GM21367 (cell line): ENCODE results near the gene USP10.

Experiments
- ATAC-seq: cut with Tn5 transposase; IDR thresholded peaks from one replicate; pipeline ENCODE4 v1.9.1; 2021; ENCODE audit not compliant: unreplicated experiment

The USP10 gene

DNA sequence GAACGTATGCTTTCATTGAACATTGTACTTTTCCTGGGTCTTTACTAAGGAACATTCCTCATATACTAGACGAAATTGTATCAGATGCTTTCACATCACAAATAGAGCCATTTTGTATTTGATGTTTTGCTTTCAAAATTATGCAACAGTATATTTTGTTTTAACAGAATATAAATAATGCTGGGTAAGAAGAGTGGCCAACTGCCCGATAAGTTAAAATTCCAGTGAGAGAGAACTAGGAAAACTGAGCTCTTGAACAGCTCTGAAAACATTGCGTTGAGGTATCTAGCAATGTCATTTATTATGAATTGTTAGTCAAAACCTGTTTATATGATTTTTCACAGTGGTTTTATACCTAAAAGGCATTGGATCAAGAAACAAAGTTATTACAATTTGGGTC is 50.8 kb downstream of the USP10 start:
- ATAC-seq, result no peak

DNA sequence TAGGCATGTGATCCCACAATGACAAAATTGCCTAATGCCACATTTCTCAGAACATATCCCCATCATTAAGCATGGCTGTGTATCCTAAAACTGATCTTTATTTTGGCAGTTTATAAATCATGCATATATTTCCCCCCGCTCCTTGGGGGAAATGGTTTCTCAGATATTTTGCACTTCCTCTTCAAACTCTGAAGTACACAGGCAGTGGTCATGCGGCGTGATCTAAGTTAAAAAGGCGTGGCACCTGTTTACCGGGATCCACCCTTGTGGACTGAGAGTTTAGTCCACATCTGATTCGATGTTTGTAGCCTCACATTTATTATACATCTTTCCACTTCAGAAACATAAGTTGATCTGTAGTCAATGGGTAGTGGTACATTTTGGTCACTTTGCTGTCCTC is 51.4 kb downstream of the USP10 start:
- no peak for ATAC-seq

DNA sequence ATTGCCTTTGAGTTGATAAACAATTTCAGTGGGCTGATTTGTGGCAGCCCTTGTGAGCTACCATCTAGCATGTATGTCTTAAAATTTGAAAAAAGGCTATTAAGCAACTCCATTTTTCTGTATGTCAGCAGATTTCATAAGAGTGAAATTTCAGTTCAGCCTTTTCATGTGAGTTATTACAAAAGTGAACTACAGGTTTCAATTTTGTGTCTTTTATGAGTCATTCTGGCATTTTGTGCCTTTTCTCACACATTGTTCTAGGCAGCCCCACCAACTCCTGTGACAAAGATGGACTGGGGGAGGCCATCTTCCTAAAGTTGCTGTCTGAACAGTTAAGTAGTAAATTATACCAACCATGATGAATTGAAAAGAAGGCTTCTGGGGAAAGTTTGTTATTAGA is 52.1 kb downstream of the USP10 start:
- ATAC-seq, result no peak

DNA sequence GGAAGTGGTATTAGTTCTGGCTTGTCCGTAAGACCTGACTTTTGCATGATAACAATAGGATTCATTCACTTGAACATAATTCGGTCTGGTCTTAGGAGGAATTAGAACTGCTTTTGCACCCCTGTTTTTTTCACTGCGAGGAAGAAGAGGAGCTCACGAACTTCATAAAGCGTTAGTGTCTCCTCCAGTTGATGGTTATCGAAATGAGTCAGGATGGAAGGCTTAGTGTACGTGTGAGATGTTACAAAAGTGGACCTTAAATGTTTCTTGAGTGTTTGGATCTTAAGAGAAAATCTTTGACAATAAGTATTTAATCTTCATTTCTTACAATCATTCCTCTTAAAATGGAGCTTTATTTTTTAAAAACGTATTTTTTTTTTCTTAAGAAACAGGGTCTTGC is 52.8 kb downstream of the USP10 start:
- no peak for ATAC-seq

DNA sequence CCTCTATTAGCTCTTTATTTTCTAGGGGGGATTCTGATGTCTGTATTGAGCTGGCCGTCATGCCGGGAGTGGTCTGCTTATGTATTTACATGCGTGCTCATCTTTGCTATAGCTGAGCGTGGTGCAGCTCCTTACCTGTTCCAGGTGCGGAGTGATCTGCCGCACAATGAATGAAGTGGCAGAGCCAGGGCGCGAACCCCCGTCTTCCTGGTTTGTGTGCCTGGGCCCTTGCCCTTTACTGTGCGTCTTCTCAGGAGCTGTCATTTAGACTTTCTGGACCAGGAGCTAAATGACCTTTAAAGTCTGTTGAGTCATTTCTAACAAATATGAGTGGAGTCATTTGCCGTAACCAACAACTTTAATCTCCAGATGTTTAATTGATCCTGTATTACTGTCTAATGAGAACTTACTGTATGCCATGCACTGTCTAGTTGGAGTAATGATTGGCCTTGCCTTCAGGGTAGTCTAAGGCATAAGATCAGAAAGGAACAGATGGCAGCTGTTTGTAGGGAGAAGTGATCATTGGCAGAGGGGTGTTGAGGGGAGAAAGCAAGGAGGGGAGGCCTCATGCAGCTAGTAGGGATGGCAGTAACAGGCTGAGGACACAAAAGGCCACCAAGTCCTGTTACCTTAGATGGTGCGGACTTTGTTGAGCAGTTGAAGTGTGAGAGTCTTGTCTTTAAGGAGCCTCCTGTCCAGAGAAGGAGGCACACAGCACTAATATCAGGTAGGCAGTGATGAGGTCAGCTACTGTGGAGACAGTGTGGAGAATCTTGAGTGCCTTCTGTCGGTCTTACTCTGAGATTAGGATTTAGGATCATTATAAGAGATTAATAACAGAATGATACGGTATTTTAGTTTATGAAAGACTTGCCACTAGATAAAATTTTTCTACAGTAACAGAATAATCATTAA is 53.9 kb downstream of the USP10 start:
- no peak for ATAC-seq

DNA sequence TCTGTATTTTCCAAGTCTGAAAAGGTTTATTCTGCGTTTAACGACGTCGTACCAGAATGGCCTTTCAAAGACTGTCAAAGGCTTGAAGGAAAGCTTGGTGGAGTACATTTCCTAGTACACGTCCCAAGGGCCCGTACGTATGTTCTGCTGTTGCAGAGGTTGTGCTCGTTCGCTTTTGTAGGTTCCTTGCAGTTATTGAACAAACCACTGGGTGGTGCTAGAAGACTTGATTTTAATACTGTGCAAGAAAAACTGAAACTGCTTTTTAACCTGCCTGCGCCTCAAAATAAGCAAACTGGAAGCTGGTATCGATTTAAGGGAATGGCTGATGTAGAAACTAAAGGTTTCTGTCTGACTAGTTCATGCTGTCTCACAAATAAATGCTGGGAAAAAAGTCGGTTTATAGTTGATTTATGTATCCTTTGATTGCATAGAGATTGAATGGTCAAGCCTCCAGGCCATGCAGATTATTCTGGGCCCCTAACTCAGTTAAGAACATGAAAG is 54.6 kb downstream of the USP10 start:
- ATAC-seq, result no peak

DNA sequence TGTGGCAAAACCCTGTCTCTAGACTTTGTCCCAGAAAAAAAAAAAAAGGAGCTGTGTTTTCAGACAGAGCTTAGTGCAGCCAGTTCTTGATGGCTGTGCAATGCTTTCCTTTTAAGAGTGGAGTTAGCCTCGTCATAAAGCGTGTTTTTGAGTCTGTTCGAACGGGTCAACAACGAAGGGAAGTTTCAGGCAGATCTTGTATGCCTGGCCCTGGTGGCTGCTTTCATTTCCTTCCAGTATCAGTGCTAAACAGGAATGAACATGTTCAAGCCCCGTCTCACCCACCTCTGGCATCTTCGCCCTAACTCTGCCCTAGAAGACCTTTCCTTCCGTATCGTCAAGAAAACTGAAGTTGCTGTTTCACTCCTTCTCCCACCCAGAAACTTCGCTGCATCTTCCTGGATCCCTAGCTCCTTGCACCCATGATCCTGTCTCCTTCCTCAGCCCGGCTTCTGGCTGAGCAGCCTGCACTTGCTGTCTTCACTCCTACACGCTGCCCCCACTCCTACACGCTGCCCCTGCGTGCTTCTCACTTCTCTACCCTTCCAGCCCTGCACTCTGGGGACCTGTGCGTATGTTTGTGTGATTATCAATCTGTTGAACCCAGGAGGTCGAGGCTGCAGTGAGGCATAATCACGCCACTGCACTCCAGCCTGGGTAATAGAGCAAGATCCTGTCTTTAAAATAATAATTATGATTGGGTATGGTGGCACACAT is 55.3 kb downstream of the USP10 start:
- no peak for ATAC-seq

DNA sequence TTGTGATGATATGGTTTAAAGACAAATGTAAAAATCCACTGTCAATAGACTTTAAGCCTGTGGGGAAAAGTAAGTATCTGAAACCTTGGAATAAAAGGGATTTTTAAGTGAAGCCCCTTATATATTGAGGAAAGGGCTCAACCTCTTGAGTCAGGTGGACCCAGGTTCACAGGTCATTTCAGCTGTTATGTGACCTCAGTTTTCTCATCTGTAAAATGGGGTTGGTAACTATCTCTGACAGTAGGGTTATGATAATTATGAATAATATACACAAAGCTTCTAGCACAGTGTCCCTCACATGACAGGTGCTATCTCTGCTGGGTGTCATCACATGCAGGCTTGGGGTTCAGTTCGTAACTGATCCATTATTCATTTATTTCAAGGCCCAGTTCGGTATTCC is 57.0 kb downstream of the USP10 start:
- no peak for ATAC-seq

DNA sequence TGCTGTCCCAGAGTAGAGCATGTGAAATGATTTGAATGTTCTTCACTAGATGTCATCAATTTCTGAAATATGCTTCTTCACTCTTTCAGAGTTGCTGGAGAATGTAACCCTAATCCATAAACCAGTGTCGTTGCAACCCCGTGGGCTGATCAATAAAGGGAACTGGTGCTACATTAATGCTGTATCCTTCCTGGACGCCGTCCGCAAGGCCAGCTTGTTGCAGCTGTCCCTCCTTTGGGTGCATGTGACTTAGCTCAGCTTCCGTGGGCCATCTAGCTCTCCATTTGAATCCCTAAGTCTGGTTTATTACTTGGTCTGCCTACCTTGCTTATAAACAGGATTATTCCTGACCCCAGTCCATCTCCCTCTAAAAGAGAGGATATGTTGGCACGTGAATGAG is 58.8 kb downstream of the USP10 start:
- ATAC-seq, result no peak

DNA sequence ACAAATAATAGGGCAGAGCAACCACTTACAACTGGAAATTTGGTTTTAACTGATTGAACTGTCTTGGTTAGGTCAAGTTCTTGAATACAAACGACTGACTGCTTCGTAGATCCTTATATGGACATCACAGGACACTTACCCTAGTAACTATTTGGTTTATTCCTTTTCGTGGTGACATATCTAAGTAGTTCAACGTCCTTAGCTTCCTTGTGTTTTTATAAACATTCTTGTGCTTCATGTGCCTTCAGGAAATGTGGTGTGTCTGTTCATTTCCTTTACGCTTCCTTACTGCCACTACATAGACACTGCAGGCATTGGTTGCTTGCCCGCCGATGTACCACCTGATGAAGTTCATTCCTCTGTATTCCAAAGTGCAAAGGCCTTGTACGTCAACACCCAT is 59.3 kb downstream of the USP10 start:
- no peak for ATAC-seq

DNA sequence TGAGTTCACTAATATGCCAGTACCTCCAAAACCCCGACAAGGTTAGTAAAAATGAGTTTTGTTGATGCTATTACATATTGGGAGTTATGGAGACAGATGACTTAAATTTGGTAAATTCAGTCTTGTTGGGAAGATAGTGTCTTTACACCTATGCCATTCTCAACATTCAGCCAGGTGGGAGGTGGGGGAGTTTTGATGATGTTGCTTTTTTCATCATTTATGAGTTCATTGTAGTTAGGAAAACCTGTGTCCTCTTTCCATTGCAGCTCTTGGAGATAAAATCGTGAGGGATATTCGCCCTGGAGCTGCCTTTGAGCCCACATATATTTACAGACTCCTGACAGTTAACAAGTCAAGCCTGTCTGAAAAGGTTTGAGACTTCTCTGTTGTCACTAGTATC is 60.1 kb downstream of the USP10 start:
- no peak for ATAC-seq

DNA sequence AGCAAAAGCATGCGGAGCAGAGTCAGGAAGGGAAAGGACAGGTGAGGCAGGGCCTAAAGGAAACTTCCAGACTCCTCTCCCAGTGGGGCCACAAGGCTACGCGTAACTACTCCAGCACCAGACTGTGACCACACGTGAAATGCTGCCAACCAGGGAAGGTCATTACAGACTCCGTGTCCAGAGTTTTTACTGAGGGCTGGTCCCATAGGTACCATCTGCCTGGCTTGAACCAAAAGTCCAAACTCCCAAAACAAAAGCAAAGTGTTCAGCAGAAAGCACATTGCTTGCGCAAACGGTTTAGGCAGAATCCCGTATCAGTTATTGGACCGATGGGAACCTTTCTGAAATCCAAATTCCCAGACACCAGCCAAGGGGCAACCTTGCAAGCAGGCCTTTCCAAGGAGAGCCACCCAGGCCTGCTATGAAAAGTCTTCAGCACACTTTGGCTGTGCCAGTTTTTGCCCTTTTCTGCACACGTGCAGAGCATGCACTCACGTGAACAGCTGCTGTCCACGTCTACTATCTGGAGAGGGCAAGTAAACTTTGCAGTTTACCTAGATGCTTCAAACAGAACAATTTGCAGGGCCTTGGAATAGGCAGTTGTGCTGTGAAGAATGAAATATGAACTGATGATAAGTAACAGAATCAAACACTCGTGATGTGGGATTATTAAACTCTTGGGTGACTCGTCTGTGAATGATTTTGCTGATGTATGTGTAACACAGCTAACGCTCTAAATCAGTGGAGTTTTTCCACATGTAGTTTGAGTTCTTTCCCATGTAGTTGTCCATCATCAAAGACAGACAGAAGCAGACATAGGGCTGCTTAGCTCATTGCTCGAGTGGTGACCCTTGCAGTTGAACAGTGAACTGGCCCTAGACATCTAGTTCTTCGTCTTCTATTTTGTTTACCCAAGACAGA is 61.9 kb downstream of the USP10 start:
- no peak for ATAC-seq

DNA sequence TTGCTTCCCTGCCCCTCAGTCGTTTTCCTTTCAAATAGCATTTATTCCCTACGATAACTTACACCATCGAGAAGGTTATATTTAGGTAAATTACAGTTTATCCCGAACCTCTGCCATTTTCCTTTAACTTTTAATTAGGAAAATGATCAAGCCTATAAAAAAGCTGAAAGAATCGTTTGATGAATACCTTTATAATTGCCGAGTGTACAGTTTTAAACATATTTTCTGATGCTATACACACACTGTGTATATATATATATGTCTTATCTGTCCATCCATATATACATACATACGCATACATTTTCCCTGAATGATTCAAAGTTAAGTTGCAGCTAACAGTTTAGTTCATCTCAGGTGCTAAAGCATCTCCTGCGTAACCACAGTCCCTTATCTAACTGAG is 63.4 kb downstream of the USP10 start:
- no peak for ATAC-seq

DNA sequence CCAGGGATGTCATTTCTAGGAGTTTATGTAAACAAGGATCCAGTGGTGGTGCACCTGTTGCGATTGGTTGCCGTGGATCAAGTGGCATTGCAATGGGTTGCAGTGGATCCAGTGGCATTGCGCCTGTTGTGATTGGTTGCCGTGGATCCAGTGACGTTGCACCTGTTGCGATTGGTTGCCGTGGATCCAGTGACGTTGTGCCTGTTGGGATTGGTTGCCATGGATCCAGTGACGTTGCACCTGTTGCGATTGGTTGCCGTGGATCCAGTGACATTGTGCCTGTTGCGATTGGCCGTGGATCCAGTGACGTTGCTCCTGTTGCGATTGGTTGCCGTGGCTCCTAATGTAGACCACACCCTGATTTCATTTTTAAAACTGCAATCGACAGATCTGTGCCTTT is 63.8 kb downstream of the USP10 start:
- no peak for ATAC-seq

DNA sequence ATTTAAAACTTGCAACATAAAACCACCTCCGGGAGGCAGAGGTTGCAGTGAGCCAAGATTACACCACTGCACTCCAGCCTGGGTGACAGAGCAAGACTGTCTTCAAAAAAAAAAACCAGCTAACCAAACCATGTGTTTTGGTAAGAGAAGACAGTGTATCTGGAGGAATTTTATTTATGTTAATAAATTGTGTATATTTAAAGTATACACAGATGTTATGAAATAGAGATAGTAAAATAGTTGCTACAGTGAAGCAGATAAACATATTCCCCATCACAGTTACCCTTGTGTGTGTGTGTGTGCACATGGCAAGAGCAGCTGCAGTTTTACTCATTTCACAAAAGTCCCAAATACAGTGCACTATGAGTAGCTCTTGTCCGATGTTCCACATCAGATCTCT is 65.2 kb downstream of the USP10 start:
- ATAC-seq, result no peak

DNA sequence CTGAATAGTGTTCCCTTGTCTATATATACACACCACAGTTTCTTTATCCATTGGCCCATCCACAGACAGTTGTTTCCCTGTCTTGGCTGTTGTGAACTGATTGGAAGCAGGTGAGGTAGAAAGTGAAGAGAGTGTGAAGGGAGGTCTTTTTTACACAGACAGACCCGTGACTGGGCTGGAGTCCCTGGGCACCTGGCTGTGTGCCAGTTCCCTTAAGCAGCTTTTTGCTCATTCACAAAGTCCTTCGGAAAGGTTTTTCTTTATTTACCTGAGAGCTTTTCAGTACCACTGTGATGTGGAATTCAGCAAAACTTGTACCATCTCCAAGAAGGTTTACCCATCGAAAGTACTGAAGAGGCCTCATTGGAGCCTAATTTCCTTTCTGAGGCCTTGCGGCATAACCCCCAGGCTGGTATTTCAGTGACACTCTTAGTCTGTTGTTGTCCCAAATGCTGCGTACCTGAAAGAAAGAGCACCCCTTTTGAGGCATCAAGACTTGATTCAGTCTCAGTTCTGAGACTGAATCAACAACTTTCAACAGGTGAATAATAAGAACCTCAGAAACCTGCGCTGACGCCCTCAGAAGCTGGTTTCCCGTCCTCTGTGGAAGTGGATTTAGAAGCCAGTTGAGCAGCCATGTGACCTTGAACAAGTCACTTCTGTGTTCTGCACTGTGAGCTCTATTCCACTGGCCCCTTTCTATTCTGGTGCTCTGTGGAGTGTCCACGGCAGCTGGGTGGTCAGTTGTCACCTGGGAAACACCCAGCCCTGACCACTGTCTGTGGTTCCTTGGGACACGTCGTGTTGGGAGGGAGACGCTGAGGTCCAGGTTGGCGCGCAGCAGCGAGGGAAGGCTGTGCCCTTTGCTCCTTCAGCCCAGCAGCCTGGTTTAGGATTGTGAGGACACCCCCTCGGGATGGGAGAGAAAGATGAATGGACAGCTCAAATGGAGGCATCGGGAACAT is 66.1 kb downstream of the USP10 start:
- ATAC-seq, result no peak

DNA sequence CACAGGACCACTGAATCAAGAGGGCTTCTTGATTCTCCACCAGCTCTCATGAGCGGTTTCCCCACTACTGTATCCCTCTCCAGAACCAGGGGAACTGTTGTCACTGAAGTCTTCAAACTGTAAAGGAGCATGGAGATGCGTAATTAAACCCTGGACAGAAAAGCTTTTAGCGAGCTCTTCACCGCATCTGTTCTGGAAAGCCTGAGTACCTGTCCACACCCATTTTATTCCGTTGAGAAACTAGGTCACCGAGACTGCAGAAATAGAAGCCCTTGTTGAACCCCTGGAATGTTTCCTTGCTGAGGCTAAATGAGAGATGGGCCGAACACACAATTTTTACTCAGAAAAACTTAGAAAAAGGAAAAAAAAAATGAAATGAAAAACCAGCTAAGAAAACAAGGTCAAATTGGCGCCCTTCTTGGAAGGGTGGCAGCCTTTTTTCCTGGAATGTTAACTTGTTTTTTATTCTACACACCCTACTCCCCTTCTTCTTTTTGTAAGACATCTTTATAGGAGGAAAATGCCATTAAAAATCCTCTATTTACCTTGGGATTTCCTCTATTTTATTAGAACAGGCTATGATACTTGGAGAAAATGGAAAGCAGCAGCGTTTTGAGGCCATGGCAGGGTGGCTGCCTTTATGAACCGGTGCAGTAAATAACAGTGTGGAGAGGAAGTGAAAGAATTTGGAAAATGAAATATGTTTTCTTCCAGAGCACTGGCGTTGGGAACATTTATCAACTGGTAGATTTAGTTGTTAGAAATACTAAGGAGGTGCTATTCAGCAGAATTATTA is 67.4 kb downstream of the USP10 start:
- ATAC-seq, result no peak

DNA sequence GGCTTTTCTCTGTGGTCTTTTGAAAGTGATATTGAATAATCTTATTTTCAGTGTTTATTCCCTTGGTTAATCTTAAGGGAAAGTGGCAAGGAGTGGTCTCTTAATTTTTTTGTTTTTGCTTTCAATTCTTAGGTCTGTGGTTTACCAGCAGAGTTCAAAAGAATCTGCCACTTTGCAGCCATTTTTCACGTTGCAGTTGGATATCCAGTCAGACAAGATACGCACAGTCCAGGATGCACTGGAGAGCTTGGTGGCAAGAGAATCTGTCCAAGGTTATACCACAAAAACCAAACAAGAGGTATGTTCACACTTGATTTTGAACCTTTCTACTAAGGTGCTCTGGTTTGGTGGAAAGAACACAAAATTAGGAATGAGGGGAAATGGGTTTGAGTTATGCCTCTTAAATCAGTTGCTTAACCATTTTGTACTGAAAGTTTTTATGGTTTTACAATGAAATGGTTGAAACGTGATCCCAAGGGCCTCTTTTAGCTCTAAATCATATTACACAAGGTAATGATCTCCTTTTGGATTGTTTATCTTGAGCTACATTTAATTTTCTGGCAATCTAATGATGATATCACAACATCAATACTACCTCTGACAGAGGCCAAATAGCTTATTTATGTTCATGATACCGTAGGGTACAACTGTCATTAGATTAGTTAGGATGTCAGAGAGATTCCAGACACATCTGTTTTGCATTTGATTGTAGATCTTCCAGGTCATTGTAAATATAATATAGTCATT is 68.4 kb downstream of the USP10 start:
- no peak for ATAC-seq

DNA sequence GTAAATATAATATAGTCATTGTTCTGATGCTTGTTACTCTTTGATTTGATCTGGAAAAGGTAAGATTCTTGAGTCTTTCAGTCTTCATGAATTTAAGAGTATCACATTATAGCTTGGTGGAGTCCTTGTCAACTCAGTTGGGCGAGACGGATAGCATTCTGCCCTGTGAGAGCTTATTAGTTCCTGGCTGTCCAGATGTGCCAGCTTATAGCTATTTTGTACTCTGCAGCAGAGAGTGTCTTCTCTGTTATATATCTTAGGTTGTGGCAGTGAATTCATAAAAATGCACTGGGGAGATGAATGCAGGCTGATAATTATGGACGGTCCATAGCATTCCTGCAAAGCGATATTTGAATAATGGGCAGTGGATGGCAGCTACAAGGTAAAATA is 69.0 kb downstream of the USP10 start:
- no peak for ATAC-seq
